PC-9 (cell line): Measurements from ENCODE around the gene SPARC. TPM values are rescaled to one million over a fixed set of nuclear protein-coding genes. Genes with fewer than 3 reads are reported as not detected.

Source experiments
- BruUV-seq: library from RNA; stranded (reverse); fragments of 400-500 nt; replicated peaks from 2 replicates; lab custom pipeline; 2021; lab: Mats Ljungman, UMichigan
- CTCF ChIA-PET: fragments of 300-600 bp; sonication (Branson Sonifier 250); formaldehyde crosslinking; loops from one replicate; lab custom pipeline; 2022; ENCODE audit warnings: antibody characterized with exemption; lab: Charles Lee
- POLR2A ChIA-PET: fragments of 300-600 bp; sonication (Branson Sonifier 250); formaldehyde crosslinking; loops from one replicate; lab custom pipeline; 2022; ENCODE audit warnings: antibody characterized with exemption; ENCODE audit not compliant: unreplicated experiment; lab: Charles Lee
- DNase-seq, 2 experiments: peaks; one replicate each; pipeline versions ENCODE4 v3.0.0 to v3.0.0-alpha.2; 2015 to 2022; ENCODE audit warnings: mixed read lengths in 1 of 2
- H2AFZ ChIP-seq: fragments of 200-600 bp; sonication (generic); 2 replicates; pipeline ENCODE4 v1.8.1; 2017; ENCODE audit warnings: antibody characterized with exemption
- H3F3A ChIP-seq: fragments of 200-600 bp; sonication (generic); 2 replicates; pipeline ENCODE4 v1.8.1; 2017; ENCODE audit warnings: antibody characterized with exemption, mild to moderate bottlenecking, low read depth; ENCODE audit not compliant: insufficient read depth
- H3K27ac ChIP-seq: fragments of 200-600 bp; sonication (generic); 2 replicates; pipeline ENCODE4 v1.6.1; 2016; ENCODE audit warnings: mixed run types
- H3K27me3 ChIP-seq: fragments of 200-600 bp; sonication (generic); 2 replicates; pipeline ENCODE4 v1.6.1; 2016; ENCODE audit warnings: low read depth, mixed run types; ENCODE audit not compliant: insufficient read depth
- H3K36me3 ChIP-seq: fragments of 200-600 bp; sonication (generic); 2 replicates; pipeline ENCODE4 v1.6.1; 2016; ENCODE audit warnings: low read depth, mixed run types
- H3K4me1 ChIP-seq: fragments of 200-600 bp; sonication (generic); replicated peaks from 2 replicates; pipeline ENCODE4 v1.6.1; 2016; ENCODE audit warnings: mixed run types; ENCODE audit not compliant: insufficient read depth
- H3K4me2 ChIP-seq: fragments of 200-600 bp; sonication (generic); 2 replicates; pipeline ENCODE4 v1.6.1; 2017; ENCODE audit warnings: mixed run types
- H3K4me3 ChIP-seq: fragments of 200-600 bp; sonication (generic); 2 replicates; pipeline ENCODE4 v1.6.1; 2016; ENCODE audit warnings: mixed run types
- H3K79me2 ChIP-seq: fragments of 200-600 bp; sonication (generic); 2 replicates; pipeline ENCODE4 v1.6.1; 2017; ENCODE audit warnings: low read depth, mixed run types
- H3K9me2 ChIP-seq: fragments of 200-600 bp; sonication (generic); 2 replicates; pipeline ENCODE4 v1.8.1; 2017; ENCODE audit warnings: mild to moderate bottlenecking; ENCODE audit not compliant: insufficient read depth
- H3K9me3 ChIP-seq: fragments of 200-600 bp; sonication (generic); 2 replicates; pipeline ENCODE4 v1.8.1; 2016; ENCODE audit warnings: low read depth; ENCODE audit not compliant: insufficient read depth
- H4K20me1 ChIP-seq: fragments of 200-600 bp; sonication (generic); 2 replicates; pipeline ENCODE4 v1.8.1; 2017; ENCODE audit not compliant: insufficient read depth
- EZH2 ChIP-seq: fragments of 200-600 bp; sonication (generic); IDR thresholded peaks from 2 replicates; pipeline ENCODE4 v1.8.0; 2017; ENCODE audit warnings: antibody characterized with exemption, low read depth
- intact Hi-C: fragments of 100-400 bp; cut with micrococcal nuclease; formaldehyde crosslinking; loops from one replicate; pipeline ENCODE4 v1.10.0; 2022; ENCODE audit not compliant: unreplicated experiment
- total RNA-seq: library from RNA; stranded (reverse); gene quantifications from 2 replicates; pipeline ENCODE4 v1.2.3, GENCODE V29; 2021
- TF ChIP-seq, protein P1 (sequence below): fragments of 200-600 bp; sonication (generic); conservative IDR thresholded peaks from 2 replicates; pipeline ENCODE4 v1.6.1; 2017; ENCODE audit warnings: mixed run types, antibody characterized with exemption, mild to moderate bottlenecking, moderate library complexity

SPARC gene
- total RNA-seq, 1 experiment from 2014 or later: 84.1 TPM

DNA sequence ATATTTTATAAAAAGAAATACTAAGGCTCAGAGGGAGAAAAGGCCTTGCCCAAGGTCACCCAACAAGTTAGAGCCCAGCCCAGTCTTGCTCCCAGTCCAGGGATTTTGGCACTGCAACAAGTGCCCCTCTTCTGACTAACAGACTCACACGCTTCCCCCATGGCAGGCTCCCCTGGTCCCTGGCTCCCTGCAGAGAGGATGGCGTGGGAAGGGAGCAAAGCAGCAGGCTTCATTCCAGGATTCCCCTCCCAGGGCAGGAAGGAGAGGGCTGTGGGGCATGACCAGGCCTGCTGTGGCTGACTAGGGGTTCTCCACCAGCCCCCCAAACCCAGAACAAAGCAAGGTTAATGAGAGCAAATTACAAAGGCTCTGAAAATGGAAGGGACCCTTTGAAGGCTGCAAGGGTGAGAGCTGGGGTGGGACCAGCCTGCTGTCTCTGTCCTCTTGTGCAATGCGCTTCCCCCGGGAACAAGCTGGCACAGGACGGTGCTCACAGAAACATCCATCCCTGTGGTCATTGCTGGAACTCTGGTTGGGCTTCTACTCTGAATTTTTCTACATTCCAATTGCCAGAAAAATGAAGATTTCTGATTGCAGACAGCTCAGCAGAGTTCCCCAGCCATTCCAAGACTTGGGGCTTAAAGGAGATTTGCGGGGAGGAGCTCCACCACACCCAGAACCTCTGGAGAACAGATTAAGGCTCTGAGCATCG lies 58.4 kb downstream of the SPARC start:
- no TSS peak for BruUV-seq
- Histone ChIP-seq H3K27me3 (0 out of 2 replicates have a peak, but pooled peaks cover 8% of the 10 kb centered on the region), H3K4me1 (no peaks in the 10 kb centered on the region), H3K36me3 (no peaks in the 10 kb centered on the region), H3K9me2 (no peaks in the 10 kb centered on the region), H2AFZ (no peak overlapping the region), H3K9me3 (no peaks in the 10 kb centered on the region), H3K4me3 (no peak overlapping the region), H3K4me2 (no peak overlapping the region), H3K27ac (no peak overlapping the region), H4K20me1 (no peaks in the 10 kb centered on the region), H3F3A (no peaks in the 10 kb centered on the region), H3K79me2 (no peaks in the 10 kb centered on the region)
- DNase-seq: no peak
- ChIA-PET POLR2A (interaction anchor here (0.6 kb wide), 1 partner anchor 57 kb away, joined by 3 read pairs; no protein-coding TSS in a partner anchor), CTCF (no interaction called here)
- intact Hi-C loops: no loop called here
- TF ChIP-seq, protein P1, sequence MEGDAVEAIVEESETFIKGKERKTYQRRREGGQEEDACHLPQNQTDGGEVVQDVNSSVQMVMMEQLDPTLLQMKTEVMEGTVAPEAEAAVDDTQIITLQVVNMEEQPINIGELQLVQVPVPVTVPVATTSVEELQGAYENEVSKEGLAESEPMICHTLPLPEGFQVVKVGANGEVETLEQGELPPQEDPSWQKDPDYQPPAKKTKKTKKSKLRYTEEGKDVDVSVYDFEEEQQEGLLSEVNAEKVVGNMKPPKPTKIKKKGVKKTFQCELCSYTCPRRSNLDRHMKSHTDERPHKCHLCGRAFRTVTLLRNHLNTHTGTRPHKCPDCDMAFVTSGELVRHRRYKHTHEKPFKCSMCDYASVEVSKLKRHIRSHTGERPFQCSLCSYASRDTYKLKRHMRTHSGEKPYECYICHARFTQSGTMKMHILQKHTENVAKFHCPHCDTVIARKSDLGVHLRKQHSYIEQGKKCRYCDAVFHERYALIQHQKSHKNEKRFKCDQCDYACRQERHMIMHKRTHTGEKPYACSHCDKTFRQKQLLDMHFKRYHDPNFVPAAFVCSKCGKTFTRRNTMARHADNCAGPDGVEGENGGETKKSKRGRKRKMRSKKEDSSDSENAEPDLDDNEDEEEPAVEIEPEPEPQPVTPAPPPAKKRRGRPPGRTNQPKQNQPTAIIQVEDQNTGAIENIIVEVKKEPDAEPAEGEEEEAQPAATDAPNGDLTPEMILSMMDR: no peak
- TF ChIP-seq EZH2: no peak

DNA sequence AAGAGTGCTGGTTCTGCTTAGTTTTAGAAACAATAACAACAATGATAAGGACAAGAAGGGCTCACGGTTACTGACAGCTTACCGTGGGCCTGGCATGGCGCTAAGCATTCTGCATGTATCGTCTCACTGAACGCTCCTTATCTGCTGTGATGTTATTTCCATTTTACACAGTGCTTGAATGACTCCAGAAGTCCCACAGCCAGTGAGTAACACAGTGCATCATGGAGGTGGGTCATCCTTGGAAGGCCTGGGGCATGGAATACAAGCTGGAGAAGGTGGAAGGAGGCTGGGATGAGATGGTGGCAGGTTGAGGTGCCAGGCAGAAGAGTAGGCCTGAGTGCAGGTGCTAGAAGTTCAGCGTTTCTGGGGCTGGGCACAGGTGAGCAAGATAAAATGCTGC lies 59.1 kb downstream of the SPARC start:
- intact Hi-C loops: no loop called here
- no peaks in the 10 kb centered on the region for H3K9me2 ChIP-seq
- no peaks in the 10 kb centered on the region for H3K9me3 ChIP-seq
- ChIA-PET POLR2A (interaction anchor here (0.9 kb wide), 1 partner anchor 10 kb away, joined by 3 read pairs; no protein-coding TSS in a partner anchor), CTCF (no interaction called here)
- 0 out of 2 replicates have a peak, but pooled peaks cover 12% of the 10 kb centered on the region for H3K27me3 ChIP-seq
- H3K4me2 ChIP-seq: no peak overlapping the region
- no peak overlapping the region for H3K4me3 ChIP-seq
- no TSS peak for BruUV-seq
- TF ChIP-seq, protein P1: no peak
- TF ChIP-seq EZH2: no peak
- no peaks in the 10 kb centered on the region for H4K20me1 ChIP-seq
- no peak overlapping the region for H3K27ac ChIP-seq
- no peaks in the 10 kb centered on the region for H3K36me3 ChIP-seq
- H2AFZ ChIP-seq: no peak overlapping the region
- H3K4me1 ChIP-seq: no peaks in the 10 kb centered on the region
- no peaks in the 10 kb centered on the region for H3F3A ChIP-seq
- H3K79me2 ChIP-seq: no peaks in the 10 kb centered on the region
- DNase-seq: no peak

DNA sequence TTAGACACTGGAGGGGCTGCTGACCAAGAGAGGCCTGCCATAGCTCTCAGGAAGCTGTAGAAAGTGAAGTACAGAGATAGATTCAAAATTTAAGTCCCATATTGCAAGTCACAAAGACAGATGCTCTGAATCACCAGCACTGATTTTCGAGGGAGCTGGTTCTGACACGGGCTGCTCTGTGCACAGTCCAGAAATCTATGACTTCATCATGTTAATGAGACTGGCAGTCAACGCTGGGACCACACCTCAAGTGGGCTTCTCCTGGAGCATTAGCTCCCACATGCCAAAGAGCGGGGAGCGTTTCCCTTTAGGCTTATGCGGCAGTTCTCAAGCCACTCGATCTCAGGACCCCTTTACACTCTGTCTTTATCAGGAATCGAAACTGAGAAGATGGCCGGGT lies 61.4 kb downstream of the SPARC start:
- peaks cover 26% of the 10 kb centered on the region; the same call in 1 of the 2 replicates for H3K27me3 ChIP-seq
- H3F3A ChIP-seq: peaks cover 3% of the 10 kb centered on the region; the same call in 1 of the 2 replicates
- TF ChIP-seq, protein P1: no peak
- TF ChIP-seq EZH2: no peak
- no peaks in the 10 kb centered on the region for H4K20me1 ChIP-seq
- ChIA-PET CTCF (no interaction called here), POLR2A (no interaction called here)
- H3K4me3 ChIP-seq: no peak overlapping the region
- no peak overlapping the region for H3K4me2 ChIP-seq
- no peak for DNase-seq
- BruUV-seq: no TSS peak
- no peaks in the 10 kb centered on the region for H3K9me3 ChIP-seq
- H3K36me3 ChIP-seq: no peaks in the 10 kb centered on the region
- intact Hi-C loops: no loop called here
- H2AFZ ChIP-seq: no peak overlapping the region
- peaks cover 11% of the 10 kb centered on the region for H3K4me1 ChIP-seq
- no peaks in the 10 kb centered on the region for H3K79me2 ChIP-seq
- no peaks in the 10 kb centered on the region for H3K9me2 ChIP-seq
- no peak overlapping the region for H3K27ac ChIP-seq
